SU-DHL-6 (cell line): Measurements from ENCODE around the gene AJAP1.

Source experiments
- H2AFZ ChIP-seq: fragments of 200-600 bp; sonication (generic); 2 replicates; pipeline ENCODE4 v1.6.1; 2014; ENCODE audit warnings: low read depth, mild to moderate bottlenecking, moderate library complexity, mixed read lengths, antibody characterized with exemption, low read length; ENCODE audit not compliant: severe bottlenecking
- H3F3A ChIP-seq: fragments of 200-600 bp; shearing (Covaris generic); 2 replicates; pipeline ENCODE4 v1.6.0; 2016; ENCODE audit warnings: antibody characterized with exemption, mild to moderate bottlenecking; ENCODE audit not compliant: insufficient read depth
- H3K27ac ChIP-seq: fragments of 200-600 bp; sonication (generic); 2 replicates; pipeline ENCODE4 v1.5.1; 2016; ENCODE audit warnings: low read depth, mild to moderate bottlenecking, low read length, moderate library complexity, mixed read lengths
- H3K27me3 ChIP-seq: fragments of 200-600 bp; sonication (generic), shearing (Covaris generic); 2 replicates; pipeline ENCODE4 v1.6.0; 2014; ENCODE audit warnings: mild to moderate bottlenecking, low read length
- H3K36me3 ChIP-seq: fragments of 200-600 bp; sonication (generic); 2 replicates; pipeline ENCODE4 v1.6.1; 2014; ENCODE audit warnings: mild to moderate bottlenecking, low read length, mixed read lengths
- H3K4me2 ChIP-seq: fragments of 300-600, 200-600 bp; shearing (Covaris generic), sonication (generic); 2 replicates; pipeline ENCODE4 v1.6.0; 2014; ENCODE audit warnings: low read length, low read depth, mild to moderate bottlenecking; ENCODE audit not compliant: poor library complexity, severe bottlenecking
- H3K4me3 ChIP-seq: fragments of 200-600 bp; sonication (generic); 2 replicates; pipeline ENCODE4 v1.5.1; 2014; ENCODE audit warnings: antibody characterized with exemption, low read length, mild to moderate bottlenecking, mixed read lengths; ENCODE audit not compliant: insufficient read depth, poor library complexity, severe bottlenecking
- H3K79me2 ChIP-seq: fragments of 200-600 bp; sonication (generic); 2 replicates; pipeline ENCODE4 v1.6.1; 2014; ENCODE audit warnings: mild to moderate bottlenecking, low read length, moderate library complexity; ENCODE audit not compliant: insufficient read depth
- H3K9ac ChIP-seq: fragments of 200-600 bp; sonication (generic); 2 replicates; pipeline ENCODE4 v1.7.0; 2014; ENCODE audit warnings: mild to moderate bottlenecking, low read length
- H3K9me2 ChIP-seq: fragments of 200-600 bp; sonication (generic); replicated peaks from 2 replicates; pipeline ENCODE4 v1.6.1; 2014; ENCODE audit warnings: low read length; ENCODE audit not compliant: insufficient read depth
- H3K9me3 ChIP-seq: fragments of 200-600 bp; sonication (generic); 2 replicates; pipeline ENCODE4 v1.6.1; 2014; ENCODE audit warnings: low read length, mixed read lengths; ENCODE audit not compliant: insufficient read depth
- H4K20me1 ChIP-seq: fragments of 200-600 bp; sonication (generic); 2 replicates; pipeline ENCODE4 v1.6.1; 2014; ENCODE audit warnings: low read depth, mild to moderate bottlenecking, antibody characterized with exemption, low read length, moderate library complexity, mixed read lengths
- CTCF ChIP-seq: fragments of 200-600 bp; sonication (generic); IDR thresholded peaks from one replicate; pipeline ENCODE4 v1.5.1; 2017; ENCODE audit warnings: antibody characterized with exemption, mild to moderate bottlenecking, low read length, moderate library complexity; ENCODE audit not compliant: insufficient read depth, poor library complexity, severe bottlenecking
- EZH2phosphoT487 ChIP-seq: fragments of 200-600 bp; sonication (generic), shearing (Covaris generic); conservative IDR thresholded peaks from 2 replicates; pipeline ENCODE4 v1.6.1; 2018; ENCODE audit warnings: mild to moderate bottlenecking, antibody characterized with exemption, low read length, moderate library complexity, mixed read lengths

The AJAP1 gene

GRCh38 chr1:4624141-4624715, 30.2 kb upstream of the AJAP1 start:
- H3K4me2 ChIP-seq = no peak overlapping the region
- no peaks in the 10 kb centered on the region for H3K9me2 ChIP-seq
- no peak for TF ChIP-seq CTCF
- no peak for TF ChIP-seq EZH2phosphoT487
- H4K20me1 ChIP-seq = no peaks in the 10 kb centered on the region
- no peaks in the 10 kb centered on the region for H3K79me2 ChIP-seq
- H3F3A ChIP-seq = no peaks in the 10 kb centered on the region
- H3K27me3 ChIP-seq = no peaks in the 10 kb centered on the region
- no peak overlapping the region for H3K27ac ChIP-seq
- H3K9ac ChIP-seq = no peak overlapping the region
- no peaks in the 10 kb centered on the region for H3K36me3 ChIP-seq
- H3K9me3 ChIP-seq = no peaks in the 10 kb centered on the region
- no peak overlapping the region for H2AFZ ChIP-seq
- no peak overlapping the region for H3K4me3 ChIP-seq

- Histone ChIP-seq H3K4me3 (no peak overlapping the region), H3K36me3 (no peaks in the 10 kb centered on the region), H3K9me2 (no peaks in the 10 kb centered on the region), H2AFZ (no peak overlapping the region), H3F3A (no peaks in the 10 kb centered on the region), H3K9me3 (no peaks in the 10 kb centered on the region), H3K27ac (no peak overlapping the region), H3K27me3 (no peaks in the 10 kb centered on the region), H3K9ac (no peak overlapping the region), H3K79me2 (no peaks in the 10 kb centered on the region), H3K4me2 (no peak overlapping the region), H4K20me1 (no peaks in the 10 kb centered on the region)
- TF ChIP-seq EZH2phosphoT487 (no peak), CTCF (no peak)
Observed at GRCh38 chr1:4624801-4625200, 29.6 kb upstream of the AJAP1 start.

GRCh38 chr1:4626061-4626460, 28.3 kb upstream of the AJAP1 start:
- H4K20me1 ChIP-seq = no peaks in the 10 kb centered on the region
- no peaks in the 10 kb centered on the region for H3F3A ChIP-seq
- H3K9me3 ChIP-seq = no peaks in the 10 kb centered on the region
- H3K9ac ChIP-seq = no peak overlapping the region
- H3K27me3 ChIP-seq = no peaks in the 10 kb centered on the region
- TF ChIP-seq CTCF (no peak), EZH2phosphoT487 (no peak)
- no peak overlapping the region for H3K27ac ChIP-seq
- H3K36me3 ChIP-seq = no peaks in the 10 kb centered on the region
- no peak overlapping the region for H3K4me2 ChIP-seq
- H3K4me3 ChIP-seq = no peak overlapping the region
- H3K9me2 ChIP-seq = no peaks in the 10 kb centered on the region
- no peaks in the 10 kb centered on the region for H3K79me2 ChIP-seq
- H2AFZ ChIP-seq = no peak overlapping the region
